ENCODE results near the gene C6orf141. TPM values are rescaled to one million over a fixed set of nuclear protein-coding genes. Genes with fewer than 3 reads are reported as not detected.
A peak's percentile ranks its signal among the peaks of the same experiment; 100 is the strongest.

The C6orf141 gene
- 9.4 and 12.3 TPM in 2 replicates for total RNA-seq
- long read RNA-seq, partial matches to known transcripts: 0 of 3 reads
- long read RNA-seq, other reads (novel, unspliced or antisense): 2 of 3 reads

DNA sequence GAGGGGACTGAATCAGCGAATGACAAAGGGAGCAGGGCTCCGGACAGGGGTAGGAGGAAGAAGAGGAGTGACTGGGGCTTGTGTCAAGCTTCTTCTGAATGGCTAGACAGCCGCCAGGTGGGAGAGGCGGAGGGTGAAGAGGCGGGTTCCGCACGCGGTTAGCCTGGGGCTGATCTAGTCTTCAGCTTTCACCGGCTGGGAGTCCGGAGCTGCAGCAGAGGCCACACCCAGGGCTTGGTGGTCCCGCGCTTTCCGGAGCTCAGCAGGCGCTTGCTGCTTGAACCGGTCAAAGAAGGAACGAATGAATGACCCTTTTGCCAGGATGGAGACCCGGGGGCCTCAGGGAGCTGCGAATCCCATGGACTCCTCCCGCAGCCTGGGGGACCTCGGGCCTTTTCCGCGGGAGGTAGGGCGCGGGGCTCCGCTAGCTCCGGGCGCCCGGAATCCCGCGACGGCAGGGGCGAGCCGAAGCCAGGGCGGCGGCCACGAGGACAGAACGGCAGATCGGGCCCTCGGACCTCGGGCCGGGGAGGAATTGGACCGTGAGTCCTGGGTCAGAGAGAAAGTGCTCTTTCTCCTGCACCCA lies at the start of gene C6orf141:
TSS of gene C6orf141 (plus strand) at position 177 of the 586 bp plus-strand sequence. CDS start at position 302, 125 bp downstream.
- no peaks in the 10 kb centered on the region for H3K9me3 Mint-ChIP-seq (ENCODE audit: low read depth)
- peak; percentile 28 for DNase-seq (ENCODE audit: low spot score, unreplicated experiment)
- H3K4me3 Mint-ChIP-seq (ENCODE audit: low read depth): peak within 1 kb of the TSS; percentile 77
- peak within 1 kb of the TSS; percentile 82 for H3K27ac Mint-ChIP-seq
- no peak for TF ChIP-seq CTCF (IDR thresholded peaks at IDR 0.05; ENCODE audit: unreplicated experiment)
- peaks cover 22% of the 10 kb centered on the region for H3K27me3 Mint-ChIP-seq
- peaks cover 2% of the 10 kb centered on the region for H3K36me3 Mint-ChIP-seq (ENCODE audit: insufficient read depth)
- peaks cover 25% of the 10 kb centered on the region for H3K4me1 Mint-ChIP-seq (ENCODE audit: low read depth)

DNA sequence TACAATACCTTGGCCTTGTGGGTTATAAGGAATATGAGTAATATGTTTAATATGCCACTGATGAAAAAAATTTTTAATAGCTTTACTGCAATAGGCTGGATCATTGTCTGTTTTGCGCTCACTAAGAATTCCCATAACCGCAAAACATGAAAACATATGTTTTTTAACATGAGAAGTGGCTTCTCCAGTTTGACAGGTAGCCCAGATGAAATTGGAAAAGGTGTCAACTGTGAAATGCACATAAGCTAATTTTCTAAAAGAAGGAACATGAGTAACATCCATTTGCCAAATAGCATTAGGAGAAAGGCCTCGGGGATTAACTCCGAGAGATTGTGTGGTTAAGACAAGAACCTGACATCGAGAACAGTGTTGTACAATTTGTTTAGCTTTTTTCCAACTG lies 45.8 kb upstream of the C6orf141 start:
- H3K9me3 Mint-ChIP-seq (ENCODE audit: low read depth): peaks cover 18% of the 10 kb centered on the region
- H3K4me3 Mint-ChIP-seq (ENCODE audit: low read depth): no peak overlapping the region
- peak overlapping the region; percentile 48 for H3K27ac Mint-ChIP-seq
- no peak for TF ChIP-seq CTCF (IDR thresholded peaks at IDR 0.05; ENCODE audit: unreplicated experiment)
- peaks cover 16% of the 10 kb centered on the region for H3K36me3 Mint-ChIP-seq (ENCODE audit: insufficient read depth)
- H3K27me3 Mint-ChIP-seq: no peaks in the 10 kb centered on the region
- no peak for DNase-seq (ENCODE audit: low spot score, unreplicated experiment)
- peaks cover 20% of the 10 kb centered on the region for H3K4me1 Mint-ChIP-seq (ENCODE audit: low read depth)

DNA sequence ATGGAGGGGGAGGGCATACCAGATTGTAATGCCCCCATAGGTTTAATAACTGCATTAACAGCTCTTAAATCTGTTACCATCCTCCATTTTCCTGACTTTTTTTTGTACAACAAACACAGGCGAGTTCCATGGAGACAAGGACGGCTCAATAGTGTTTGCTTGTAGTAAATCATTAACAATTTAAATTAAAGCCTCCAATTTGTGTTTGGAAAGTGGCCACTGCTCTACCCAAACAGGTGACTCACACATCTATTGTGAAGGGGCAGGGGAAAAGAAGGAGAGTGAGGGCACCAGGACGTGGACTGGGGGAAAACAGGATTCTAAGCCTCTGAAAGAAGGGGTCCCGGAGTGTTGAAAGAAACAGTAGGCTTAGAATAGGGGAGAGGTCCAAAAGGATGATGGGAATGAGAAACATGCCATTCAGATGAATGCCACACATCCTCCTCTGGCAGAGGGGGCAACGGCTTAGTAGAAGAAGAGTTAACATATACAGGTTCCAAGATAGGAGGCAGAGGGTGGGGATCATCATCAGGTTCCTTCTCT lies 43.8 kb upstream of the C6orf141 start:
- H3K4me3 Mint-ChIP-seq (ENCODE audit: low read depth): peak overlapping the region; percentile 7
- no peak for DNase-seq (ENCODE audit: low spot score, unreplicated experiment)

GRCh38 chr6:49509342-49509741 lies 41.1 kb upstream of the C6orf141 start:
- peaks cover 18% of the 10 kb centered on the region for H3K9me3 Mint-ChIP-seq (ENCODE audit: low read depth)
- H3K36me3 Mint-ChIP-seq (ENCODE audit: insufficient read depth): peaks cover 14% of the 10 kb centered on the region
- DNase-seq (ENCODE audit: low spot score, unreplicated experiment): no peak
- no peak overlapping the region for H3K4me3 Mint-ChIP-seq (ENCODE audit: low read depth)
- H3K27ac Mint-ChIP-seq: no peak overlapping the region
- TF ChIP-seq CTCF (IDR thresholded peaks at IDR 0.05; ENCODE audit: unreplicated experiment): no peak
- no peaks in the 10 kb centered on the region for H3K27me3 Mint-ChIP-seq
- peaks cover 27% of the 10 kb centered on the region for H3K4me1 Mint-ChIP-seq (ENCODE audit: low read depth)

More for the DNA sequence above, 43.8 kb upstream of the C6orf141 start:
- peaks cover 18% of the 10 kb centered on the region for H3K9me3 Mint-ChIP-seq (ENCODE audit: low read depth)
- peaks cover 16% of the 10 kb centered on the region for H3K36me3 Mint-ChIP-seq (ENCODE audit: insufficient read depth)
- H3K27ac Mint-ChIP-seq: peak overlapping the region; percentile 84
- H3K4me1 Mint-ChIP-seq (ENCODE audit: low read depth): peaks cover 20% of the 10 kb centered on the region
- no peak for TF ChIP-seq CTCF (IDR thresholded peaks at IDR 0.05; ENCODE audit: unreplicated experiment)
- no peaks in the 10 kb centered on the region for H3K27me3 Mint-ChIP-seq

GRCh38 chr6:49513153-49513989 lies 37.1 kb upstream of the C6orf141 start:
- H3K4me3 Mint-ChIP-seq (ENCODE audit: low read depth): no peak overlapping the region

More at GRCh38 chr6:49513153-49513989, 37.1 kb upstream of the C6orf141 start:
- TF ChIP-seq CTCF (IDR thresholded peaks at IDR 0.05; ENCODE audit: unreplicated experiment): no peak
- H3K9me3 Mint-ChIP-seq (ENCODE audit: low read depth): peaks cover 10% of the 10 kb centered on the region
- no peak overlapping the region for H3K27ac Mint-ChIP-seq
- DNase-seq (ENCODE audit: low spot score, unreplicated experiment): no peak
- H3K27me3 Mint-ChIP-seq: no peaks in the 10 kb centered on the region
- peaks cover 2% of the 10 kb centered on the region for H3K36me3 Mint-ChIP-seq (ENCODE audit: insufficient read depth)
- peaks cover 7% of the 10 kb centered on the region for H3K4me1 Mint-ChIP-seq (ENCODE audit: low read depth)
